ENCODE measurements around the gene TOB1. TPM values are rescaled to one million over a fixed set of nuclear protein-coding genes. Genes with fewer than 3 reads are reported as not detected.

The TOB1 gene
- total RNA-seq, 4 donors from 2014 or later: 28.1 to 46.4 (median 31.1) TPM

DNA sequence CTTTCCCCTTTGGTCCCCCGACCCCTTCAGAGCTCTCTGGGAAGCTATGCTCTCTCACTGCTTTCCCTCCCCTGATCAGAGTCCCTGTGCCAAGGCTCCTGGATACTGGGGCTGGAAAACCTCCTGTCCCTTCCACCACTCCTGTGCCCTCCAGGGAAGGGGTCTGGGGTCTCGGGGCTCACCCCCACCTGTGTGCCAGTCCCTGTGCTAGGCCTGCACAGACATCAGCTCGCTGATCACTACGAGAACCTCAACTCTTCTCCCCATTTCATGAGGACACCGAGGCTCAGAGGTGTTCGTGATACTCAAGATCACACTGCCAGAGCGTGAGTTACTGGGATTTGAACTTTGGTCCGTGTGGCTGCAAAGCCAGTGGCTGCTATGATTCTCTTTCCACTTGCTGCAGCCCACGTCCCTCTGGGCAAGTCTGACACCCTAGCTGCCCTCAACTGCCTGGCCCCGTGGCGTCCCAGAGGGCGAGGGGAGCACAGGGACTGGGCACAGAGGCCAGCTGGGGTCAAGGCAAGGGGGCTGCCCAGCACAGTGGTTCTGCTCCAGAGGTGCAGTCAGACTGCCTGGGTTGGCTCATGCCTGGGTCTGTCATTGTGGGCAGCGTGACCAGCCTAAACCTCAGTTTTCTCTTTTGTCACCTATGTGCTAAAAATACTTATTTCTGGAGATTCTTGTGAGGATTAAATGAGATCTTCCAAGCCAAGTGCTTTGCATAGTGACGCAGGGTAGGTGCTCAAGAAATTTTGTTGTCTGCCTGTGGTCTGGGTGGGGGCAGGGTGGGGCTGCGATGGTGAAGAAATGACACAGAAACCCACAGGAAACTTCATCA, 43.8 kb upstream of the TOB1 start:
- Histone ChIP-seq H3K27me3 (no peaks in the 10 kb centered on the region), H3K36me3 (no peaks in the 10 kb centered on the region), H3K27ac (peak overlapping the region; percentile 88 to 91 (median 90)), H3K9me3 (no peaks in the 10 kb centered on the region), H3K4me1 (peaks cover 43 to 56% of the 10 kb centered on the region in 2 donors), H3K4me3 (replicated peaks in 1 of 3) (no peak overlapping the region)
- TF ChIP-seq, protein P1, sequence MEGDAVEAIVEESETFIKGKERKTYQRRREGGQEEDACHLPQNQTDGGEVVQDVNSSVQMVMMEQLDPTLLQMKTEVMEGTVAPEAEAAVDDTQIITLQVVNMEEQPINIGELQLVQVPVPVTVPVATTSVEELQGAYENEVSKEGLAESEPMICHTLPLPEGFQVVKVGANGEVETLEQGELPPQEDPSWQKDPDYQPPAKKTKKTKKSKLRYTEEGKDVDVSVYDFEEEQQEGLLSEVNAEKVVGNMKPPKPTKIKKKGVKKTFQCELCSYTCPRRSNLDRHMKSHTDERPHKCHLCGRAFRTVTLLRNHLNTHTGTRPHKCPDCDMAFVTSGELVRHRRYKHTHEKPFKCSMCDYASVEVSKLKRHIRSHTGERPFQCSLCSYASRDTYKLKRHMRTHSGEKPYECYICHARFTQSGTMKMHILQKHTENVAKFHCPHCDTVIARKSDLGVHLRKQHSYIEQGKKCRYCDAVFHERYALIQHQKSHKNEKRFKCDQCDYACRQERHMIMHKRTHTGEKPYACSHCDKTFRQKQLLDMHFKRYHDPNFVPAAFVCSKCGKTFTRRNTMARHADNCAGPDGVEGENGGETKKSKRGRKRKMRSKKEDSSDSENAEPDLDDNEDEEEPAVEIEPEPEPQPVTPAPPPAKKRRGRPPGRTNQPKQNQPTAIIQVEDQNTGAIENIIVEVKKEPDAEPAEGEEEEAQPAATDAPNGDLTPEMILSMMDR (IDR thresholded peaks at IDR 0.05): no peak
- no peak for TF ChIP-seq POLR2A (IDR thresholded peaks at IDR 0.05)
- whole genome bisulfite sequencing, 2 donors: 83 to 86% methylated on average over 14 to 15 of the region's 15 CpGs
- intact Hi-C loops (cut with DNase I): no loop called here
- no peak for DNase-seq

DNA sequence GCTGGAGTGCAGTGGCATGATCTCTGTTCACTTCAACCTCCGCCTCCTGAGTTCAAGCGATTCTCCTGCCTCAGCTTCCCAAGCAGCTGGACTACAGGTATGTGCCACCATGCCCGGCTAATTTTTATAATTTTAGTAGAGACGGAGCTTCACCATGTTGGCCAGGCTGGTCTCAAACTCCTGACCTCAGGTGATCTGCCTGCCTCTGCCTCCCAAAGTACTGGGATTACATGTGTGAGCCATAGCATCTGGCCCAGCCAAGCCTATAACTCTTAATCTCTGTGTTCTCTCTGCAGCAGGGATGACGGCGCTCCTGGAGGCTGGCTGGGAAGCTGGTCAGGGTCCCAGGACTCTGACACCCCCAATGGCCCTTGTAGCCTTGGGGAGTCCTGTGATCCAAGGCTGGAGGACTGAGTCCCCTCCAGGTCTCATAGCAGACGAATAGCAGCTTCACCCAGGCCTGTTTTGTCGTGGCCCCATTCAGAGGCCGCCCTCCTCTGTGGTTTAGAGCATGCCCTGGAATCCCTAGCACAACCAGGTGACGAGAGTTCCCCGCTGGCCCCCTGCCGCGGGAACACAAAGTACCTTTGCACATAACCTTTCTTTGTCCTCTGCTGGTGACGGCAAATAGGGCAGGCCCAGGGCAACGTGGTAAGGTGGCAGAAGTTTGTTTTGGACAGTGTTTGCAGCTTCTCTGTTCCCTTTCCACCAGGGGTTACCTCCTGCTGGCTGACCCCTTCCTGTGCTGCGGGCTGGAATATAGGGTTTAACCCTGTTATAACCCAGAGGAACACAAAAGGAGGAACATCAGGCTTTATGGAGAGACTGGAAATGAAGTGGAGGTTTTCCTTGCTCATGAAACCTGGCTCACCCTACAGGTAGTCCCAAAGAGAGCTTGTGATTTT, 43.0 kb upstream of the TOB1 start:
- H3K4me1 ChIP-seq: peaks cover 47 to 61% of the 10 kb centered on the region in 2 donors
- H3K36me3 ChIP-seq: no peaks in the 10 kb centered on the region
- 45 to 72% methylated on average over 8 to 15 of the region's 16 CpGs for WGBS, 2 donors
- DNase-seq: peak; percentile 96 to 97
- H3K27me3 ChIP-seq: no peaks in the 10 kb centered on the region
- TF ChIP-seq, protein P1 (IDR thresholded peaks at IDR 0.05): peak in 4 of 6 experiments; percentile 33 to 55 (median 45)
- peak in 1 of 2 donors; percentile 81 for TF ChIP-seq POLR2A (IDR thresholded peaks at IDR 0.05)
- intact Hi-C loops (cut with DNase I): no loop called here
- peak overlapping the region; percentile 88 to 91 (median 90) for H3K27ac ChIP-seq
- H3K4me3 ChIP-seq (replicated peaks in 1 of 3): no peak overlapping the region
- H3K9me3 ChIP-seq: no peaks in the 10 kb centered on the region

DNA sequence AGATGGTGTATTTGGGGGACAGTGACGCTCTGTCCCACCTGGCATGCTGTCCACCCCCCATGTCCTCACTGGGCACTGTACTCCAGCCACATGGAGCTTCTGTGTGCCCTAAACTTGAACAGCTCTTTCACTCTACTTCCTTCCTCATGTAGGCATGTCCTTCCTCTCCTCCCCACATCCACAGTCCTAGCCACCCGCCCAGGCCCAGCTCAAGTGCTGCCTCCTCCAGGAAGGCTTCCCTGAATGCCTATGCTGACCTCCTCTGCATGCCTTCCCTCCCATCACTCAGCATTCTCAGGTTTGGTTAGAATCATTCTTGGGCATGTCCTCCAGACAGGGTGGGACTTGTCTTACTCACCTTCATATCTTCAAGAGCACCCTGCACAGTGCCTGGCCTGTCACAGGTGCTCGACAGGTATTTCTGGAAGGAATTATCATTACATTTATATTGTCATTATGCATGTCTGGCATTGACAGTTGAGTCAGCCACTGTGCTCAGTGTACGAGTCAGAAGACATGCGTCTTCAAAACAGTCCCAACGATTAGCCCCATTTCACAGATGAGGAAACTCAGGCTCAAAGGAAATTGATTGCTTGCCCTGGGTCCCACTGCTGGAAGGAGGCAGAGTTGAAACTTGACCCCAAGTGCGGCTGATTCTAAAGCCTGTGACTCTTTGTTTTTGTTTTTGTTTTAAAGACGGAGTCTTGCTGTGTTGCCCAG, 42.1 kb upstream of the TOB1 start:
- H3K36me3 ChIP-seq: no peaks in the 10 kb centered on the region
- 85 to 87% methylated on average over 8 of the region's 8 CpGs for WGBS, 2 donors
- H3K4me3 ChIP-seq (replicated peaks in 1 of 3): no peak overlapping the region
- H3K27ac ChIP-seq: peak overlapping the region; percentile 88 to 91 (median 90)
- DNase-seq: no peak
- intact Hi-C loops (cut with DNase I): no loop called here
- TF ChIP-seq, protein P1 (IDR thresholded peaks at IDR 0.05): no peak
- no peak for TF ChIP-seq POLR2A (IDR thresholded peaks at IDR 0.05)
- no peaks in the 10 kb centered on the region for H3K27me3 ChIP-seq
- no peaks in the 10 kb centered on the region for H3K9me3 ChIP-seq
- peaks cover 55 to 69% of the 10 kb centered on the region in 2 donors for H3K4me1 ChIP-seq

DNA sequence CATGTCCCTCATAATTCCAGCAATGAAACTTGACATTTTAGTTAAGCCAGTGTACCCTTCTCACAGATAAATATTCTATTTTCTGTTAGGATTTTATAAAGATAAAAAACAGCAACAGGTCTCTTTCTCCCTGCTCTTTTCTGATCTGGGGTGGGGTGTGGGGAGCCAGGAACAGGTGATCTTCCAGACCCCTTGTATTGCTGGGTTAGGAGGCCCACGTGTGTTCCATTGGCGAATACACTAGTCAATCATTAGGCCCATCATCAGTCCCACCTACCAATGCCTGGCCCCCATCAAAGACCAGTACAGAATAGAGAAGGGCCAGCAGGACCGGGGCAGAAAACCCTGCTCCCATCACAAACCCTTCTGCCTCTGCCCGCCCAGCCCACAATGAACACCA, 40.3 kb upstream of the TOB1 start:
- intact Hi-C loops (cut with DNase I): no loop called here
- Histone ChIP-seq H3K9me3 (no peaks in the 10 kb centered on the region), H3K36me3 (no peaks in the 10 kb centered on the region), H3K4me3 (replicated peaks in 1 of 3) (no peak overlapping the region), H3K27ac (peak overlapping the region; percentile 90 to 98 (median 96)), H3K27me3 (no peaks in the 10 kb centered on the region), H3K4me1 (peaks cover 58 to 72% of the 10 kb centered on the region in 2 donors)
- TF ChIP-seq, protein P1 (IDR thresholded peaks at IDR 0.05): no peak
- TF ChIP-seq POLR2A (IDR thresholded peaks at IDR 0.05): no peak
- 93 to 94% methylated on average over 4 of the region's 4 CpGs for WGBS, 2 donors
- no peak for DNase-seq
